Thoracic aorta (tissue), 2 donors: ENCODE data around the gene SERPINA6. TPM values are rescaled to one million over a fixed set of nuclear protein-coding genes. Genes with fewer than 3 reads are reported as not detected.

Source experiments
- total RNA-seq, 2 donors: library from RNA; depleted of rRNA; stranded (reverse); fragments of >200 nt; gene quantifications; one replicate each; pipeline versions ENCODE4 v1.1.0 to v1.2.3, GENCODE V29; 2016

Gene SERPINA6
- total RNA-seq, 2 donors from 2014 or later: not detected

Other genes with a start within 250 kb of the SERPINA6 start
- gene DDX24, start 242.1 kb downstream of the SERPINA6 start, total RNA-seq: 100 to 1,000 TPM; 139 to 228 TPM
- 1 to 10 TPM; 4.2 to 5.0 TPM for gene IFI27L1, start 242.0 kb downstream of the SERPINA6 start, total RNA-seq
- 10 to 100 TPM; 79.8 to 96.3 TPM for gene IFI27, start 212.6 kb downstream of the SERPINA6 start, total RNA-seq
- 100 to 1,000 TPM in 1 of 2 donors, 10 to 100 TPM in 1; 42.7 to 150 TPM for gene IFI27L2, start 193.7 kb downstream of the SERPINA6 start, total RNA-seq
- gene PPP4R4, start 149.0 kb downstream of the SERPINA6 start, total RNA-seq: 1 to 10 TPM in 1 of 2 donors, under 1 TPM in 1; 0.27 to 8.9 TPM
- under 1 TPM in 1 of 2 donors, not detected in 1; 0.28 TPM for gene SERPINA10, start 30.1 kb downstream of the SERPINA6 start, total RNA-seq
- gene SERPINA2, start 43.4 kb upstream of the SERPINA6 start, total RNA-seq: not detected
- 10 to 100 TPM; 15.2 to 22.4 TPM for gene SERPINA1, start 65.3 kb upstream of the SERPINA6 start, total RNA-seq
- gene SERPINA11, start 129.5 kb upstream of the SERPINA6 start, total RNA-seq: not detected
- 1 to 10 TPM in 1 of 2 donors, not detected in 1; 2.3 TPM for gene SERPINA9, start 152.9 kb upstream of the SERPINA6 start, total RNA-seq
- gene SERPINA12, start 186.1 kb upstream of the SERPINA6 start, total RNA-seq: not detected
- not detected for gene SERPINA4, start 238.1 kb upstream of the SERPINA6 start, total RNA-seq